HUES64 (cell line): ENCODE results near the gene CEP89.
"Not testable (repeated sequence)": the region's sequence is repeated elsewhere in the genome, so short reads cannot be mapped to it uniquely, and the experiment has no call there.

Experiments used
- H3K27ac ChIP-seq: 2 replicates; pipeline ENCODE4 v1.7.0; 2013; ENCODE audit warnings: low read depth, low read length, inconsistent platforms
- H3K27me3 ChIP-seq: 2 replicates; pipeline ENCODE4 v1.6.1; 2013; ENCODE audit warnings: mild to moderate bottlenecking, low read length; ENCODE audit not compliant: insufficient read depth
- H3K36me3 ChIP-seq: 2 replicates; pipeline ENCODE4 v1.6.1; 2013; ENCODE audit warnings: mild to moderate bottlenecking, low read length; ENCODE audit not compliant: insufficient read depth
- H3K4me1 ChIP-seq: 2 replicates; pipeline ENCODE4 v1.6.1; 2013; ENCODE audit warnings: mild to moderate bottlenecking, low read length, moderate library complexity; ENCODE audit not compliant: insufficient read depth
- H3K4me3 ChIP-seq: 2 replicates; pipeline ENCODE4 v1.5.1; 2013; ENCODE audit warnings: mild to moderate bottlenecking, low read length, moderate library complexity
- H3K9ac ChIP-seq: 2 replicates; pipeline ENCODE4 v1.6.1; 2013; ENCODE audit warnings: mild to moderate bottlenecking, low read depth, low read length
- H3K9me3 ChIP-seq: 2 replicates; pipeline ENCODE4 v1.6.1; 2013; ENCODE audit warnings: low read depth, low read length; ENCODE audit not compliant: insufficient read depth
- WGBS: fragments of 150-250, 120-280 bp; methylation state at CpG from one replicate; pipeline ENCODE4 v1.1.7; 2013; ENCODE audit warnings: missing lambda C conversion rate; 5-methylcytosine and 5-hydroxymethylcytosine counted together

CEP89 gene

DNA sequence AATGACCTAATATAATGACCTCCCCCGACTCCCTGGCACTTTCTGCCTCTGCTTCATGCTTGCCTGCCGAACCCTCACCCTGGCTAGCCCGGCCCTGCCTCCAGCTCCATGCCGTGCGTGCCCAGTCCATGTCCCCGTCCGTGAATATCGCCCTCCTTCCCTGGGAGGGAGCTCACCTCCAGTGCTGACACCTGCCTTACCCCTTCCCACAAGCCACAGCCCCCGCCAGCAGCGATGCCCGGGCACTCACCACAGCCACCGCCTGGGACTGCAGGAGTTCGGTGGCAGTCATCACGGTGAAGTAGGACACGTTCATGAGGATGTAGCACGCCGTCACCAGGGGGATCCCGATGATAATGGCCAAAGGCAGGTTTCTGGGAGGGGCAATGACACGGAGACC, 112.2 kb downstream of the CEP89 start:
- H3K27me3 ChIP-seq = no peaks in the 10 kb centered on the region
- WGBS = 94% methylated on average over 19 of the region's 19 CpGs

DNA sequence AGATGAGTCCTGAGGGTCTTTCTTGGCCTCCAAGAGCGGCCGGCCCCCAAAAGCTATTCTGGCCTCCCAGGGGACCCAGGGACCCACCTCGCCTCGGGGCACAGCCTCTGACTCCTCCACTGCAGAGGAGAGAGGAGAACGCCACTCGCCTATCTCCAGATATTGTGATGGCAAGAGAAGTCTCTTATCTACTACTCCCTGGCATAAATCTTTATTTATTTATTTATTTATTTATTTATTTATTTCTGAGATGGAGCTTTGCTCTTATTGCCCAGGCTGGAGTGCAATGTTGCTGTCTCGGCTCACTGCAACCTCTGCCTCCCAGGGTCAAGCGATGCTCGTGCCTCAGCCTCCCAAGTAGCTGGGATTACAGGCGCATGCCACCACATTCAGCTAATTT, 113.2 kb downstream of the CEP89 start:
- 95% methylated on average over 8 of the region's 10 CpGs for WGBS
- H3K27me3 ChIP-seq = no peaks in the 10 kb centered on the region
- H3K4me1 ChIP-seq = no peaks in the 10 kb centered on the region

More for the DNA sequence above, 112.2 kb downstream of the CEP89 start:
- Histone ChIP-seq H3K27ac (no peak overlapping the region), H3K4me1 (no peaks in the 10 kb centered on the region), H3K4me3 (no peak overlapping the region), H3K36me3 (no peaks in the 10 kb centered on the region), H3K9me3 (no peaks in the 10 kb centered on the region), H3K9ac (no peak overlapping the region)

DNA sequence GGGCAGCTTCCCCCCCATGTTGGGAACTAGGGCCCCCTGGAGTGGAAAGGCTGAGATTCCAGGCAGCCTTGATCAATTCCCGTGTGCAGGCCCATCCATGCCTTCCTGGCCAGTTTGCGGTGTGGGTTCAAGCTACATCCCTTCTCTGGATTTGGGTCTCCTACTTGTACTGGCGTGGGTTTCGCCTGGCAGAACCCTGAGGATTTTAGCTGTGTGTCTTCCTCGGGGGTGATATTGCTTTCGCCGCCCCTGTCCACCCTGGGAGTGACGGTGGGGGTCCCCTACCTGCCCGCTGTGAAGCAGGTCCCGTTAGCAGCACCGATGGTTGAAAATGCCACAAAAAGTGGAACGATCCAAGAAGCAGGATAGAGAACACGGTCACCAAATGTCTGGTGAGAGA, 113.6 kb downstream of the CEP89 start:
- H3K27ac ChIP-seq = no peak overlapping the region
- no peak overlapping the region for H3K9ac ChIP-seq
- no peak overlapping the region for H3K4me3 ChIP-seq
- H3K4me1 ChIP-seq = no peaks in the 10 kb centered on the region
- H3K27me3 ChIP-seq = no peaks in the 10 kb centered on the region
- no peaks in the 10 kb centered on the region for H3K36me3 ChIP-seq
- 92% methylated on average over 13 of the region's 13 CpGs for WGBS
- H3K9me3 ChIP-seq = no peaks in the 10 kb centered on the region

More for the DNA sequence above, 113.2 kb downstream of the CEP89 start:
- Histone ChIP-seq H3K4me3 (no peak overlapping the region), H3K9me3 (no peaks in the 10 kb centered on the region), H3K27ac (no peak overlapping the region), H3K9ac (no peak overlapping the region), H3K36me3 (no peaks in the 10 kb centered on the region)

DNA sequence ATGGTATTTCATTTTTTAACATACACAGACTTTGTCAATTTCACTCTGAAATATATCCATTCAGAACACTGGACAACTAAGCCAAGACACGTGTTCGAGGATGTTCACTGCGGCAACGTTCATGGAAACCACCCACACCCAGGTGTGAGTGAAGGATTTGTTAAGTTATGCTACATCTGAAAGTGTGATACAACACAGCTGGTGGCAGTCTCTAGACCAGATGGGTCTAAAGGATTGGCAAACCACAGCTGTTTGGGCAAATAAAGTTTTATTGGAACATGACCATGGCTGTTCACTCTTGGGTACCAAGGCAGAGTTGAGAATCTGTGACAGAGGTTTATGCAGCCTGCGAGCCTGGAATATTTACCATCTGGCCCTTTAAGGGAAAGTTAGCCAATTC, 114.2 kb downstream of the CEP89 start:
- H3K27ac ChIP-seq = no peak overlapping the region
- WGBS = 91% methylated on average over 5 of the region's 5 CpGs

DNA sequence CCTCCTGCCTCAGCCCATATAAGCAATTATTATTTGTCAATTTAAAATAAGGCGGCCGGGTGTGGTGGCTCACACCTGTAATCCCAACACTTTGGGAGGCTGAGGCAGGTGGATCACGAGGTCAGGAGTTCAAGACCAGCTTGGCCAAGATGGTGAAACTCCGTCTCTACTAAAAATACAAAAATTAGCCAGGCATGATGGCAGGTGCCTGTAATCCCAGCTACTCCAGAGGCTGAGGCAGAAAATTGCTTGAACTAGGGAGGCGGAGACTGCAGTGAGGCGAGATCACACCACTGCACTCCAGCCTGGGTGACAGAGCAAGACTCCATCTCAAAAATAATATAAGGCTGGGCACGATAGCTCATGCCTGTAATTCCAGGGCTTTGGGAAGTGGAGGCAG, 114.9 kb downstream of the CEP89 start:
- not testable (repeated sequence) for H3K36me3 ChIP-seq, H3K4me3 ChIP-seq, H3K4me1 ChIP-seq, H3K9ac ChIP-seq, H3K27me3 ChIP-seq, H3K27ac ChIP-seq, H3K9me3 ChIP-seq
- 94% methylated on average over 7 of the region's 7 CpGs for whole genome bisulfite sequencing

More for the DNA sequence above, 114.2 kb downstream of the CEP89 start:
- no peaks in the 10 kb centered on the region for H3K4me1 ChIP-seq
- H3K9ac ChIP-seq = no peak overlapping the region
- no peaks in the 10 kb centered on the region for H3K36me3 ChIP-seq
- H3K27me3 ChIP-seq = no peaks in the 10 kb centered on the region
- no peak overlapping the region for H3K4me3 ChIP-seq
- H3K9me3 ChIP-seq = no peaks in the 10 kb centered on the region

DNA sequence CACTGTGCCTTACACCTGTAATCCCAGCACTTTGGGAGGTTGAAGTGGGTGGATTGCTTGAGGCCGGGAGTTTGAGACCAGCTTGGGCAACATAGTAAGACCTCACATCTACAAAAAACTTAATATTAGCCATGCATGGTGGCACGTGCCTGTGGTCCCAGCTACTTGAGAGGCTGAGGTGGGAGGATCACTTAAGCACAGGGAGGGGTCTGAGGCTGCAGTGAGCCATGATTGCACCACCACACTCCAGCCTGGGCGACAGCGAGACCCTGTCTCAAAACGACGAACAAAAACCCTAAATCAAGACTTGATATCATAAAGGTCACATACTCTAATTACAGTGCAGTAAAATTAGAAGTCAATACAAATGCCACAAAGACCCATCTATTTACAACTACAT, 119.5 kb downstream of the CEP89 start:
- no peak overlapping the region for H3K27ac ChIP-seq
- no peaks in the 10 kb centered on the region for H3K27me3 ChIP-seq
- no peaks in the 10 kb centered on the region for H3K9me3 ChIP-seq
- H3K4me1 ChIP-seq = no peaks in the 10 kb centered on the region
- no peak overlapping the region for H3K9ac ChIP-seq
- WGBS = 88% methylated on average over 5 of the region's 6 CpGs
- H3K4me3 ChIP-seq = no peak overlapping the region
- H3K36me3 ChIP-seq = no peaks in the 10 kb centered on the region

DNA sequence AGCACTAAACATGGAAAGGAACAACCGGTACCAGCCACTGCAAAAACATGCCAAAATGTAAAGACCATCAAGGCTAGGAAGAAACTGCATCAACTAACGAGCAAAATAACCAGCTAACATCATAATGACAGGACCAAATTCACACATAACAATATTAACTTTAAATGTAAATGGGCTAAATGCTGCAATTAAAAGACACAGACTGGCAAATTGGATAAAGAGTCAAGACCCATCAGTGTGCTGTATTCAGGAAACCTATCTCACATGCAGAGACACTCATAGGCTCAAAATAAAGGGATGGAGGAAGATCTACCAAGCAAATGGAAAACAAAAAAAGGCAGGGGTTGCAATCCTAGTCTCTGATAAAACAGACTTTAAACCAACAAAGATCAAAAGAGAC, 123.7 kb downstream of the CEP89 start:
- H3K27me3 ChIP-seq, H3K36me3 ChIP-seq, H3K4me1 ChIP-seq, H3K9ac ChIP-seq, H3K4me3 ChIP-seq, H3K27ac ChIP-seq, H3K9me3 ChIP-seq: not testable (repeated sequence)
- no CpG with 5 or more reads among the region's 2 CpGs for WGBS

DNA sequence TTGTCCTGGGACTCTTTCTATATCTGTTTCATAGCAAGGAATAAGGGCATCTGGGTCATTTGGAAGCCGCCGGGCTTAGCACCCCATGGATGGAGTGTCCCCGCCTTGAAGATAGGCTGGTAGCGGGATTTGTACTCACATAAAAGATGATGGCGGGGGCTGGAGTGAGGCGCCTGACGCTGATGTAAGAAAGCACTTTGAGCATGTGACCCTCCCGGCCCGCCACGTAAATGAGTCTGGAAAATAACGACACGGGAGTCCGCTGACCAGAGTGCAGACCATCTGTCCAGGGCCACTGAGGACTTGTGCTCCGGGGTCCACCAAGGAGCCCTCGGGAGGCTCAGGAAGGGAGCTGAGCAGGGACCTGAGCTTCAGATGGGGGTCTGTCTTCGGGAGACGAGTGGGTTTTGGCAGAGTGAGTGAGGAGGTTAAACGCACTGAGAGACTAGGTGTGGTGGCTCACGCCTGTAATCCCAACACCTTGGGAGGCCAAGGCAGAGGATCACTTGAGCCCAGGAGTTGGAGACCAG, 128.0 kb downstream of the CEP89 start:
- no peaks in the 10 kb centered on the region for H3K36me3 ChIP-seq
- H3K4me1 ChIP-seq = no peaks in the 10 kb centered on the region
- no peak overlapping the region for H3K4me3 ChIP-seq
- WGBS = 94% methylated on average over 19 of the region's 19 CpGs
- no peaks in the 10 kb centered on the region for H3K27me3 ChIP-seq
- H3K9ac ChIP-seq = no peak overlapping the region
- H3K9me3 ChIP-seq = peaks cover 8% of the 10 kb centered on the region; the same call in 1 of the 2 replicates
- H3K27ac ChIP-seq = no peak overlapping the region

DNA sequence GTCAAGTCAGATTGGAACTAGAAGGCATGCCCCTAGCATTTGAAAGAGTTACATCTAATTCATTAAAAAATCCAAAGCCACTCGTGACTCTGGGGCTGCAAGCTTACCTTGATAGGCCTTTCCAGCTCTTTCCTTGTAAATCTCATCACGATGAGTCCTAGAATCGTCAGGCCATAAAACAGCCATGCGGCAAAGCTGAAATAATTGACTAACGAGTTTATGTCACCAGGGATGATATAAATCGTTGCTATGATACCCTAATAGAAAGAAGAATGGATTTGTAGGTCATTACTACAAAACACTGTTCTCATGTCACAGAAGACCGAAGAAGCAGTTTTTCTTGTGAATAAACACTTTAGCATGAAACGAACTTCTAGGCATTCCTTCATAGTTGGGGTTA, 129.7 kb downstream of the CEP89 start:
- Histone ChIP-seq H3K4me1 (no peaks in the 10 kb centered on the region), H3K27me3 (no peaks in the 10 kb centered on the region), H3K9me3 (peaks cover 8% of the 10 kb centered on the region; the same call in 1 of the 2 replicates), H3K4me3 (no peak overlapping the region), H3K9ac (no peak overlapping the region), H3K36me3 (no peaks in the 10 kb centered on the region), H3K27ac (no peak overlapping the region)
- WGBS = 94% methylated on average over 8 of the region's 8 CpGs

DNA sequence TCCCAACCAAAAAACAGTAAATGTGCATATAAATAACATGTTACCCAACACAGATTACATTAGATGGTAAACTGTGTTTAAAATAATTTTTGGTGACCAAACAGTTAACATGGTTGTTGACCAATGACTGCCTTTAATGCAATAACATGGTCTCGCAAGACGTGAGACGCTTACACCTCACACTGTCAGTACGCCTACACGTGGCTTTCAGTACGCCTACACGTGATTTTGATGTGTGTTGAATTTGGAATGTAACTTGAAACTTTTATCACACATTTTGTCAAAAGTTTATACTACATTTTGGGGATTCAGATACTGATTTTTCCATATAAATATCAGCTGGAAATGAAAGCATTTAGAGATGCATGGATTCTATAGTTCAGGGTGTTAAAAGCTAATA, 134.2 kb downstream of the CEP89 start:
- no peaks in the 10 kb centered on the region for H3K36me3 ChIP-seq
- no peak overlapping the region for H3K4me3 ChIP-seq
- H3K9ac ChIP-seq = no peak overlapping the region
- no peaks in the 10 kb centered on the region for H3K9me3 ChIP-seq
- no peaks in the 10 kb centered on the region for H3K27me3 ChIP-seq
- no peak overlapping the region for H3K27ac ChIP-seq
- WGBS = 92% methylated on average over 5 of the region's 7 CpGs
- H3K4me1 ChIP-seq = no peaks in the 10 kb centered on the region

DNA sequence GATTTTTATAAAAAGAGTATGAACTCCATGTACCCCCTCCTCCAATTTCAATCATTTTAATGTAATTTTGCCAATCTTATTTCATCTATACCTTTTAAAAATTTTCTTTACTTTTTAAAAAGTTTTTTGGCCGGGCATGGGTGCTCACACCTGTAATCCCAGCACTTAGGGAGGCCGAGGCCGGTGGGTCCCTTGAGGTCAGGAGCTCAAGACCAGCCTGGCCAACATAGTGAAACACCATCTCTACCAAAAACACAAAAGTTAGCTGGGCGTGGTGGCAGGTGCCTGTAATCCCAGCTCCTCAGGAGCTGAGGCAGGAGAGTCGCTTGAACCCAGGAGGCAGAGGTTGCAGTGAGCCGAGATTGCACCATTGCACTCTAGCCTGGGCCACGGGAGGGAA, 138.4 kb downstream of the CEP89 start:
- not testable (repeated sequence) for H3K36me3 ChIP-seq, H3K27me3 ChIP-seq, H3K9ac ChIP-seq, H3K9me3 ChIP-seq, H3K4me1 ChIP-seq, H3K4me3 ChIP-seq, H3K27ac ChIP-seq
- 89% methylated on average over 6 of the region's 7 CpGs for WGBS

DNA sequence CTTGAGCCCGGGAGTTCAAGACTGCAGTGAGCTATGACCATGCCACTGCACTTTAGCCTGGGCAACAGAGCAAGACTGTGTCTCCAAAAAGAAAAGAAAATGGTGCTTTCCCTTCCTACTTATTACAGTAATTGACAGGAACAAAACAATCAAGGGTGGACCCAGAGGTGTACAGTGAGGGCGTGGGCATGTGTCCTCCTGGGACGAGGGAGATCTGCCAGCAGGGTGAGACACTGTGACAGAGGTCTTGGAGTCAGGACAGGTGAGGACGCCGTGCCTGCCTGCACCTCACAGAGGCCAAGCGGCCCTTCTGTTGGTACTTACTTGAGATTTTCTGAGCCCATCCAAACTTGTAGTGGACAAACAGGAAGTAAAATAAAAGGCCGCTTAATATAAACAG, 138.9 kb downstream of the CEP89 start:
- not testable (repeated sequence) for H3K27me3 ChIP-seq, H3K4me1 ChIP-seq, H3K9ac ChIP-seq, H3K9me3 ChIP-seq, H3K4me3 ChIP-seq, H3K36me3 ChIP-seq, H3K27ac ChIP-seq
- 96% methylated on average over 7 of the region's 7 CpGs for WGBS
